Inferior parietal cortex (tissue), 1 donor: Measurements from ENCODE around the gene LMF1.
"Not testable (repeated sequence)": the region's sequence is repeated elsewhere in the genome, so short reads cannot be mapped to it uniquely, and the experiment has no call there.

ENCODE experiments used
- DNase-seq: peaks from one replicate; pipeline ENCODE4 v3.0.0-alpha.2; 2016; ENCODE audit errors: extremely low spot score

Gene LMF1

DNA sequence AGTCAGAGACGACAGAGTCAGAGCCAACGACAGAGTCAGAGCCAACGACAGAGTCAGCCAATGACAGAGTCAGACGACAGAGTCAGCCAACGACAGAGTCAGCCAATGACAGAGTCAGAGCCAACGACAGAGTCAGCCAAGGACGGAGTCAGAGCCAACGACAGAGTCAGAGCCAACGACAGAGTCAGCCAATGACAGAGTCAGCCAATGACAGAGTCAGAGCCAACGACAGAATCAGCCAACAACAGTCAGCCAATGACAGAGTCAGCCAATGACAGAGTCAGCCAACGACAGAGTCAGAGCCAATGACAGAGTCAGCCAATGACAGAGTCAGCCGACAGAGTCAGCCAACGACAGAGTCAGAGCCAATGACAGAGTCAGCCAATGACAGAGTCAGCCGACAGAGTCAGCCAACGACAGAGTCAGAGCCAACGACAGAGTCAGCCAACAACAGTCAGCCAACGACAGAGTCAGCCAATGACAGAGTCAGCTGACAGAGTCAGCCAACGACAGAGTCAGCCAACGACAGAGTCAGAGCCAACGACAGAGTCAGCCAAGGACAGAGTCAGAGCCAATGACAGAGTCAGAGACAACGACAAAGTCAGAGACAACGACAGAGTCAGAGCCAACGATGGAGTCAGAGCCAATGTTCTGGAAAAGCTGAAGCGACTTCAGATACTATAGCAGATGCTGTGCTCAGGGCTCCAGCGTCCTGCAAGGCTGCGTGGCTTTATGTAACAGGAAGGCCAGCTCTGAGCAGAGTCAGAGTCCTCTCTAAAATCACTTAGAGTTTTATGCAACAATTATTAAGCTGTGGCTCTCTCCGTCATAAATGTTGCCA is 19.8 kb downstream of the LMF1 start:
- not testable (repeated sequence) for DNase-seq

DNA sequence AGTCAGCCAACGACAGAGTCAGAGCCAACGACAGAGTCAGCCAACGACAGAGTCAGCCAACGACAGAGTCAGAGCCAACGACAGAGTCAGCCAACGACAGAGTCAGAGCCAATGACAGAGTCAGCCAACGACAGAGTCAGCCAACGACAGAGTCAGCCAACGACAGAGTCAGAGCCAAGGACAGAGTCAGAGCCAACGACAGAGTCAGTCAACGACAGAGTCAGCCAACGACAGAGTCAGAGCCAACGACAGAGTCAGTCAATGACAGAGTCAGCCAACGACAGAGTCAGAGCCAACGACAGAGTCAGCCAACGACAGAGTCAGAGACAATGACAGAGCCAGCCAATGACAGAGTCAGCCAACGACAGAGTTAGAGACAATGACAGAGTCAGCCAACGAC is 22.0 kb downstream of the LMF1 start:
- DNase-seq: not testable (repeated sequence)

DNA sequence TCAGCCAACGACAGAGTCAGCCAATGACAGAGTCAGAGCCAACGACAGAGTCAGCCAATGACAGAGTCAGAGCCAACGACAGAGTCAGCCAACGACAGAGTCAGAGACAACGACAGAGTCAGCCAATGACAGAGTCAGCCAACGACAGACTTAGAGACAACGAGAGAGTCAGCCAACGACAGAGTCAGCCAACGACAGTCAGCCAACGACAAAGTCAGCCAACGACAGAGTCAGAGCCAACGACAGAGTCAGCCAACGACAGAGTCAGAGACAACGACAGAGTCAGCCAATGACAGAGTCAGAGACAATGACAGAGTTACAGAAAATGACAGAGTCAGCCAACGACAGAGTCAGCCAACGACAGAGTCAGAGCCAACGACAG is 22.9 kb downstream of the LMF1 start:
- not testable (repeated sequence) for DNase-seq

DNA sequence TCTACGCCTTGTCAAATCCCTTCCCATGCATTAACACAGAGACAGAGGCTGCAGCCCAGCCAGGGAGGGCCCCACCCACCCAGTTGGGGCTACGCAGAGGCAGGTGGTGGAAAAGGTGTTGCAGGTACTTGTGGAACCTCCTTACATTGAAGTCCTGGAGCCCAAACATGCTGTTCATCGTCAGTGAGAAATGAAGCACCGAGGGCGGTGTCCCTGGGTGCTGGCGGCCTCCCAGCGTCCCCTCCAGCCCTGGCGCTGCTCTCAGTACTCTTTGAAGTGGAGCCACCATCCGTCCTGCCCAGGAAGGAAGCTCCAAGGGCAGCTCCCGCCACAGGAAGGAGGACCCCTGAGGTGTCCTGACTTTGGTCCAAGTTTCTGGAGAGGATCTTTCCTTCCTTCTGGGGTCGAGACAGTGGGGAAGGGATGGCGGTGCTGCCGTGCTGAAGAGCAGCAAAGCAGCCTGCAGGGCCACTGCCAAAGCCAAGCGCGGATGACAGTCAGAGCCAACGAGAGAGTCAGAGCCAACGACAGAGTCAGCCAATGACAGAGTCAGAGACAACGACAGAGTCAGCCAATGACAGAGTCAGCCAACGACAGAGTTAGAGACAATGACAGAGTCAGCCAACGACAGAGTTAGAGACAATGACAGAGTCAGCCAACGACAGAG is 23.4 kb downstream of the LMF1 start:
- DNase-seq: no peak

DNA sequence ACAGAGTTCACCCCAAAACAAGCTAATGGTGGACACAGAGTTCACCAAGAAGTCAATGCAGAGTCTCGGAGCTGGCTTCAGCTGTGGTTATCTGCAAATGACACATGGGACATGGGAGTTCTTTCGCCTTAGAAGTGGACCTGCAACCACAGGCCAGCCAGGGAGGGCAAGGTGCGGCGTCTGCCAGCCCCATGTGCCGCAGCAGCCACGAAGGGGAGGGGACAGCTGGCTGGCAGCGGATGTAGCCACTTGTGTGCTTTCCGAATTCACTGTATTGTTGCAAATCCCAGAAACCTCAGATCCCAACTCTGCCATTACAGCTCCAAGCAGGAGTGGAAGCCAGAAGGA is 24.8 kb downstream of the LMF1 start:
- no peak for DNase-seq

DNA sequence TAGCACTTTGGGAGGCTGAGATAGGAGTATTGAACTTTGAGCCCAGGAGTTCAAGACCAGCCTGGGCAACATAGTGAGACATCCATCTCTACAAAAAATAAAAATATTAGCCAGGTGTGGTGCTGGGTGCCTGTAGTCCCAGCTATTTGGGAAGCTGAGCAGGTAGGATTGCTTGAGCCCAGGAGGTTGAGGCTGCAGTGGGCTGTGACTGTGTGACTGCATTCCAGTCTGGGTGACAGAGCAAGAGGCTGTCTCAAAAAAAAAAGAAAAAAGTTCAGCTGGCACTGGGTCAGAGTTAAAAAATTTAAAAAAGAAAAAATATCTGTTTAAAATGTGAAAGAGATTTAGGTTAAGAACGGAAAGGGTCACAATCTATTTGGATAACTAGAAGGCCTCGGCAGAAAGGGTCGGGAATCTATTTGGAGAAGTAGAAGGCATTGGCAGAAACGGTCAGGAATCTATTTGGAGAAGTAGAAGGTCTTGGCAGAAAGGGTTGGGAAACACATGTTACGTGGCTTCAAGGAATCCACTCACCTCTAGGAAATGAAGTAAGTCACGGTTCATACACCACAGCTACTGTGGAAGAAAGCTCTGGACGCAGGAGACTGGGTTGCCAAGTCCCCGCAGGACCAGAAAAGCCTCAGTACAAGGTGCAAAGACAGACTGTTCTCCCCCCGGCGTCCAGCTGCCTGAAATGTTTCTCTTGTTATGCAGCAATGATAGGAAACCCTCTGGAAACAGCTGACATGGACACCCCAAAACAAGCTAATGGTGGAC is 25.3 kb downstream of the LMF1 start:
- DNase-seq: no peak

DNA sequence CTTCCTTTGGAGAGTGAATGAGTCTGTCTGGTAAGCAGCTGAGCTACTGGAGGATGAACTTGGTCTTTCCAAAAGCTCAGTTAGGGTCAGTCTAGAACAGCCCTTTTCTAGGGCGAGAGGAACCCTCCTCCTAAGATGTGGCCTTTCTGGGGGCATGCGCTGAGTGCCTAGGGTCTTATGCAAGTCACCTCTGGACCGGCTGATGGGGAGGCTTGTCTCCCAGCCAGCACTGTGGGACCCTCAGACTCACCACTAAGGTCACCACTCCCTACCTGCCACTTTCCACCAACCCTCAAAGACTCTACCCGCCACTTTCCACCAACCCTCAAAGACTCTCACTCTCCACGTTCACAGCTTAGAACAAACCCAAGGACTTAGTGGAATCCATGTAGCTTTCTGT is 26.8 kb downstream of the LMF1 start:
- no peak for DNase-seq

DNA sequence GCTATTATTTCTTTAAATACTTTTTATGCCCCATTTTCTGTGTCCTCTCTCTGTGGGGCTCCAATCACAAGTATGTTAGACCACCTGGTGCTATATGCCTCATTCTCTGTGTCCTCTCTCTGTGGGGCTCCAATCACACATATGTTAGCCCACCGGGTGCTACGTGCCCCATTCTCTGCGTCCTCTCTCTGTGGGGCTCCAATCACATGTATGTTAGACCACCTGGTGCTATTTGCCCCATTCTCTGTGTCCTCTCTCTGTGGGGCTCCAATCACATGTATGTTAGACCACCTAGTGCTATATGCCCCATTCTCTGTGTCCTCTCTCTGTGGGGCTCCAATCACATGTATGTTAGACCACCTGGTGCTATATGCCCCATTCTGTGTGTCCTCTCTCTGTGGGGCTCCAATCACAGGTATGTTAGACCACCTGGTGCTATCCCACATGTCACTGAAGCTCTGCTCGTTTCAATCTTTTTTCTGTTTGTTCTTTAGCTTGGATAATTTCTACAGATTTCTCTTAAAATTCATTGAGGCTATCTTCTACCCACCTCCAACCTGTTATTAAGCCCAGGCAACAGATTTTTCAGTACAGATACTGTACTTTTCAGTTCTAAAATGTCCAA is 28.2 kb downstream of the LMF1 start:
- DNase-seq: no peak

DNA sequence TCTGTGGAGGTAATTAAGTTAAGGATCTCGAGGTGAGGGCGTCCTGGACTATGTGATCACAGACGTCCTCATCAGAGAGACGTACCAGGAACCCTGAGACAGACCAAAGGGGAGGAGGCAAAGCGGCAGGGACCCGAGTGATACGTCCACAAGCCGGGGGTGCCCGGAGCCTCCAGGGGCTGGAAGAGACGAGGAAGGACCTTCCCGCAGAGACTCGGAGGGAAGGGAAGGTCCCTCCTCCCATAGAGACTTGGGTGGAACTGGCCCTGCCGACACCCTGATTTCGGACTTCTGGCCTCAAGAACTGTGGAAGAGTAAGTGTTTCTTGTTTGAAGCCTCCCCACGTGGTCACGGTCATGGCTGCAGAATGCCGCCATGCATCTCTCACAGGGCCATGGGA is 30.8 kb downstream of the LMF1 start:
- DNase-seq: no peak

DNA sequence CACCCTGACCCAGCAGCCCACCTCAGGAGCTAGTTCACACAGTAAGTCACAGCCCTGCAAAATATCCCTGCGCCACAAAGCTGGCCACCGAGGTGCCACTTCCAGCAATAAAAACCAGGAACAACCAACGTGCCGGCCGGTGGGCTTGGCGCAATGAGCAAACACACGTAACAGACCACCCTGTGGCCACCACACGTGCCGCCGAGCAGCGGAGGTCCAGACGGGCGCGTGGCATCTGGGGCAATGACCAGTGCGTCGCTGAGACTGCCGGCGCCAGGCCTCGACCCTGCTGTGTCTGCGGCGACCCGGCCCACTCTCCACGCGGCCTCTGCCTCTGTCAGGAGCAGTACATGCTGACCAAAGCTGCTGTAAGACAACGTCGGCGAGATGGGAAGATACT is 31.5 kb downstream of the LMF1 start:
- DNase-seq: no peak

DNA sequence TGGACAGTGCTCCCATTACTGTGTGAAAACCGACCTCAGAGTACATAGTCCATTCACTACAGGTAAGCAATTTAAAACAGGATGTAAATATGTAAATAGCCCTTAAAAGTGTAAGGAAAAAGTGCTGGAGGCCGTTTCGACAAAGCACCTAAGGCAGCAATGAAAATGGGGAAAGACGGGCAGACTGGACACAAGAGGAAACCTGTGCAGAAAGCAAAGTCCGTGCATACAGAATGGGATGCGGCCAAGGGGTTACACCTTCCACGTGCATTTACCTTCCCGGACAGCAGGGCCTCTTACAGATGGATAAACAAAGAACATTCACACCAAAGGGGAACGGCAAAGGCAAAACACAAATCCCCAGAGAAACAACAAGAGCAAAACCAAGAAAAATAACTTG is 32.0 kb downstream of the LMF1 start:
- no peak for DNase-seq

DNA sequence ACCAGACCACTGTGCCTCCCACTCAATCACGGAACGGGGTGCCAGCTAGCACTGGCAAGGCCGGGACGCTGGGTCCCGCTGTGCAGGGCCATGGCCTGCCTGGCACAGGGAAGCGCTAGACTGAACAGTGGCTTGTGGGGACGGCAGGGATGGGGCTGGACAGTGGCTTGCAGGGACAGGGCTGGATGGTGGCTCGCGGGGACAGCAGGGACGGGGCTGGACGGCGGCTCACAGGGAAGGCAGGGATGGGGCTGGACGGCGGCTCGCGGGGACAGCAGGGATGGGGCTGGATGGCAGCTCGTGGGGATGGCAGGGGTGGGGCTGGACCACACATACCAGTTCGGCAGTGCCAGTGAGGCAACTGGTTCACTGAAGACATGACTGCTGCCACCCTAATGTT is 32.6 kb downstream of the LMF1 start:
- no peak for DNase-seq

DNA sequence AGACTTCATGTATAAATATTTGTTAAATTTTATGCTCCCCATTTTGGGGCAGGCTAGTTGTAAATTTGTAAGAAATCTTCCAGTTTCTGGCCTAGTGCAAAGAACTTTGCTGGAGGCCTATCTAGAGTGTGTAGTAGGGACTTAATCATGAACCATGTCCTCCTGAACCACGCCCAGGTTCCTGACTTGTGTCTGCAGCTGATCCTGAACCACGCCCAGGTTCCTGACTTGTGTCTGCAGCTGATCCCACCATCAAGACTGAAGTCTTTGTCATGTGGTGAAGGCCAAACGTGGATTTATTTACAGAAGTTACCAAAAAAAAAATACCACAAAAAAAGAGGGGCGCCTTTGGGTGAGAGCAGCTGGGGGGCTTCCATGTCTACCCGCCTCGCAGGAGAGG is 33.1 kb downstream of the LMF1 start:
- no peak for DNase-seq

DNA sequence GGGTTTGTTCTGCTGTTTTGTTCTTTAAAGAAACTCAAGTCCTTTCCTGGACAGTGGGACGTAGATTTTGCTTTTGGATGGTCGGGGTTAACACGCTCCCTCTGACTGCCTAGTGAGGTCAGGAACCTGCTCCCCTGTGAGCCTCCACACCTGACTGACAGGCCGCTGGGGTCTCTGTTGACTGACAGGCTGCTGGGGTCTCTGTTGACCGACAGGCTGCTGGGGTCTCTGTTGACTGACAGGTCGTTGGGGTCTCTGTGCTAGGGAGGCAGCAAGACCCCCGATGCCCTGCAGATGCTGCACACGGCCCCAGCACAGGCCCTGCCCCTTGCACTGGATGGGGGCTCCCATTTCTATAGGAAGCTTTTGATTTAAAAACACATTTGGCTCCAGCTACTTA is 33.5 kb downstream of the LMF1 start:
- no peak for DNase-seq

DNA sequence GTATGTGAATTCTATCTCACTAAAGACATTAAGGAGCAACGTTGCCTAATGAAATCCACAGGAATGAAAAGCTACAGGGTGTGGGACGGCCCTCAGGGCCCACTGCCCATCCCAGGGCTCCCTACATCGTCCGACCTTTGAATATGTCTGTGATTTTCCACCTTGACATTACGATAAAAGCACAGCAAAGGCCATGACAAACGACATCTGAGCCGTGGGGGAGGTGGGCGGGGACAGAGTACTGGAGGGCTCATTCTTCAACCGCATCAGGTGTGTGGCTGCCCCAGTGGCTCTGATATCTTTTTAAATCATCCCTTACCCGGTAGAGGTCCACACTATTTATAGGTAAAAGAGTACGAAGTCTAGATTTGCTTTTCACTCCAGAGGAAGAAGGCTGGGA is 35.1 kb downstream of the LMF1 start:
- no peak for DNase-seq

DNA sequence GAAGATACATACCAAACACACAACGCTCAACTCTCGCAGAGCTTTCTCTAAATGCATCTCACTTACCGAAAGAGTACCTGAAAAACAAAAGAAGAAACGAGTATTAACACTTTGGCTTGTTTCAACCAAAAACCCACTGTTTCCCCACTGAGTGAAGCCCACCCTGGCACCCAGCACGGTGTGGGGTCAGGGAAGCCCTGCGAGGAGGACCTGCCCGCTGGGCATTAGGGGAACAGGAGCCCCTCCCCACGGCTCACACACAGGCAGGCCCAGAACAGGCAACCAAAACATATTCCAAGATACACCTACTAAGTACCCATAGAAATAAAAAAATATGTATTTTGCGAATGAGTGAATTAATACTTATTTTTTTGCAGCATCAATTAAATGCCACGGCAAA is 36.6 kb downstream of the LMF1 start:
- no peak for DNase-seq

DNA sequence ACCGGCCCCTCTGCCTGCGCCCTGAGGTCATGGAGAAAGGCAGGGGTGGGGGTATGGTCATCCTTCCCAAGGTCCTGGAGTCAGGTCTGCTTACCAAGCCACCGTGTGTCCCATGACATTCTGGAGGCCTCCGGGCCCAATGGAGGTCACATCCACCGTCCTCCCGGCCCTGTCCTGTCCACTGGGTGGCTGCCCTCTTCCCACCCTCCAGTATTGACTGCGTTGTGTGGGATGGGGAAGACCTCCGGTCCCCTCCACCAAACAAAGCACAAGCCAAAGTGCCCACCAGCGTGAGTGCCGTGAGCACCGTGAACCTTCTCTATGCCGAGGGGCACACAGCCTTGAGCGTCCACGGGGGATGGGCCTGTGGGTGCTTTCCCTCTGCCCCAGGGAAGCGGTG is 37.2 kb downstream of the LMF1 start:
- no peak for DNase-seq

DNA sequence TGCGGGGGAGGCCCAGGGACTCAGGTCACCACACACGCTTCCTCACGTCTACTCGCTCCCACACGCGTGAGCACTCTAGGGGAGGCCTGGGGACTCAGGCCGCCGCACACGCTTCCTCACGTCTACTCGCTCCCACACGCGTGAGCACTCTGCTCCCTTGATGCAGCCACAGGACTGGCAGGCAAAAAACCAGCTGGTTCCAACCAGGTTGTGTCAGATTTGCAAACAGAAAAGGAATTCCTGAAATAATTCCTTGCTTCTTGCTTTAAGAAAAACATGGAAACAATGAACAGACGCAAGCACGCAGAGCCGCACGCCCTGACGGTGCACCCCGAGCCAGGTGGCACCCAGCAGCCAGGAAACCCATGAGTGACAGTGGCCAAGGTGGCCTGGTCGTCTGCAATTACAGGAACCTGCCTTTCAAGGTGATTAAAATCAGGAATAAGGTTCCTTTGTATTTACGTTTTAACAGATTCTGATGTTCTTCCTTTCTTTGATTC is 37.9 kb downstream of the LMF1 start:
- DNase-seq: no peak

DNA sequence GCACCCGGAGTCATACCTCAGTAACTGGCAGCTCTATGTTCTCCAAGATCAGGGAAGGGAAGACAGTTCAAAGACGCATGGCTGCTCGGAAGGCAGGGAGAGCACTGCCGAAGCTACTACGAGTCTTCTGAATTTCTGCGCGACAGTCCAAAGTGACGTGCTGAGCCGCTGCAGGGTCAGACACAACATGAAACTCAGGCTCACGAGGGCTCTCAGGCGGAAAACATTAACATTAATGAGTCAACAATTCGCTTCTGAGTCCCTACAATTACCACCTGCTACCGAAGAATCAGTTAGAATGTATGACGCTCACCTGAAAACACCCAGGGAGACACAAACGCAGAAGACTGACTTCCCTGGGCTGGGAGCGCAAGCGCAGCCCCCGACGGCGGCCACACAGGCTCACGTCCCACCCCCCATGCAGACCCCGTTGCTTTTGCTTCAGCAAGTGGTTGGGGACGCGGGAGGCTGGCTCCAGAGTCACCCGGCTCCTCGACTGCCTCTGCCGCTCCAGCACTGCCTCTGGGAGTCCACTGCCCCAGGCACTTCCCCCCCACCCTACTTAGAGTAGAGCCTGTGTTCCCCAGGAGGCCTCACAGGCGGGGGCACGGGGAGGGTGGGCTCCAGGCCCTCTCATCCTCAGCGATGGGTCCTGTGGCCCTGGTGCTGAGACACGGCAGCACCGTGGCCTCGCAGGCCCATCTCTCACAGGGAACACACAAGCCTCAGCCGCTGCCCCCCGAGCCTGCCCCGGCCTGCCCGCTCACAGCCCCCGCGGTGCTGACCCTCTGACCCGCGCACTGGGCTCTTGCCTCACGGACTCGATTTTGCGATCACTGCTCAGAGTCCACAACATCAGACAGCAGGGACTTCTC is 38.9 kb downstream of the LMF1 start:
- no peak for DNase-seq

DNA sequence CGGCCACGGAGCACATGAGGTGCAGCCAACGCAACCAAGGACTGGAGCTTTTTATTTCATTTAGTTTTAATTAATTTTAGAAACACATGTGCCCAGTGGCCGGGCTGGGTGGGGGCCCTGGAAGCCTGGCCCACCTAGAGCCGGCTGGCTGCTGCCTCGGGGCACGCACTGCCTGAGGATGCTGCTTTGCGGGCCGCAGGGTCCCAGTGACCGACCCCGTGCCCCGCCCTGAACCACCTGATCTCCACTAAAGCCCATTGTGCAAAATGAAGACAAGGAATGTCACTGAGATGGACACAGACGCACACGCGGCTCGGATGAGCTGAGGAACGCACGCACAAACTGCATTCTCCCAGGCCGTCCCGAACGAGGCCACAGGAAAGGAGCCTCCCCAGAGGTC is 39.6 kb downstream of the LMF1 start:
- no peak for DNase-seq

DNA sequence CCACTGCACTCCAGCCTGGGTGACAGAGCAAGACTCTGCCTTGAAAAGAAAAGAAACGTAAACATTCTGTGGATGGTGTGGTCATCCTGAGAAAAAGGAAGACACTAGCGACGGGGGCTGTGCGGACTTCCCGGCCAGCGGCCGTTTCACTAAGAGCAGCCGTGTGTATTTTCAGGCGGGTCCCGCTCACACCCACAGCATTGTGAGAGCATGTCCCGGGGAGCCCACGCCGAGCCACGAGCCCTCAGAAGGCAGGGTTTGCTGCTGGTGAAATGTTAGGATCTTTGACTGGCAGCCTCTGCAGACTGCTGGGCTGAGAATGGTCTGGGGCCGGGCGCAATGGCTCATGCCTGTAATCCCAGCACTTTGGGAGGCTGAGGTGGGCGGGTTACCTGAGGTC is 40.3 kb downstream of the LMF1 start:
- DNase-seq: no peak
